ENCODE data around the gene SMCO4.

- TF ChIP-seq JUND (IDR thresholded peaks at IDR 0.05; ENCODE audit: low read length) (no peak), YY1 (IDR thresholded peaks at IDR 0.05; ENCODE audit: low read depth, low read length) (no peak), CTBP2 (IDR thresholded peaks at IDR 0.05; ENCODE audit: borderline replicate concordance, insufficient read depth, insufficient read length, low read length) (no peak), SAP30 (IDR thresholded peaks at IDR 0.05; ENCODE audit: insufficient read depth, insufficient replicate concordance, low read length) (no peak), POLR2A (IDR thresholded peaks at IDR 0.05; ENCODE audit: control extremely low read depth in 1 of 2, low read depth in 2 of 2, low read length in 2 of 2) (no peak)
Observed at GRCh38 chr11:93526346-93526633, 16.9 kb downstream of the SMCO4 start.
